WTC11 (cell line): ENCODE data around the gene SYT7. TPM values are rescaled to one million over a fixed set of nuclear protein-coding genes. Genes with fewer than 3 reads are reported as not detected.

ENCODE experiments used
- ATAC-seq: fragments of 200-7000 bp; cut with Tn5 transposase; 2 replicates; pipeline ENCODE4 v1.10.0; 2021; ENCODE audit warnings: mild to moderate bottlenecking, moderate library complexity
- CTCF ChIA-PET: fragments of 300-600 bp; sonication (Branson Sonifier 250); formaldehyde crosslinking; loops from one replicate; lab custom pipeline; 2021; ENCODE audit warnings: antibody characterized with exemption; lab: Charles Lee
- POLR2A ChIA-PET: fragments of 350-600 bp; sonication (Branson Sonifier 250); formaldehyde crosslinking; loops from one replicate; lab custom pipeline; 2021; ENCODE audit warnings: antibody characterized with exemption; lab: Charles Lee
- DNase-seq: peaks from one replicate; pipeline ENCODE4 v3.0.0; 2021; ENCODE audit warnings: low spot score
- H3K27ac Mint-ChIP-seq: 2 replicates; pipeline ENCODE4 v1.8.0; 2021; ENCODE audit warnings: mixed read lengths
- H3K27me3 Mint-ChIP-seq: 2 replicates; pipeline ENCODE4 v1.8.0; 2021; ENCODE audit warnings: low read depth, mild to moderate bottlenecking, moderate library complexity, mixed read lengths
- H3K36me3 Mint-ChIP-seq: 2 replicates; pipeline ENCODE4 v1.8.0; 2021; ENCODE audit warnings: mixed read lengths
- H3K4me1 Mint-ChIP-seq: 2 replicates; pipeline ENCODE4 v1.8.0; 2022; ENCODE audit warnings: mixed read lengths
- H3K4me3 Mint-ChIP-seq: 2 replicates; pipeline ENCODE4 v1.8.0; 2021; ENCODE audit warnings: mild to moderate bottlenecking, moderate library complexity, mixed read lengths
- H3K9me3 Mint-ChIP-seq: 2 replicates; pipeline ENCODE4 v1.8.0; 2021; ENCODE audit warnings: mixed read lengths
- ATF6 ChIP-seq: sonication (generic); formaldehyde crosslinking; IDR thresholded peaks from 2 replicates; pipeline ENCODE4 v1.8.1; 2023; ENCODE audit warnings: mild to moderate bottlenecking, missing genetic modification reagents
- CTCF ChIP-seq: fragments of 200-600 bp; IDR thresholded peaks from 2 replicates; pipeline ENCODE4 v1.8.0; 2022; ENCODE audit warnings: antibody characterized with exemption
- FOXK1 ChIP-seq: sonication (generic); formaldehyde crosslinking; IDR thresholded peaks from 2 replicates; pipeline ENCODE4 v1.8.0; 2022; ENCODE audit warnings: mild to moderate bottlenecking, moderate library complexity, missing genetic modification reagents
- JAZF1 ChIP-seq: fragments of 250-450 bp; sonication (Bioruptor Pico); IDR thresholded peaks from 2 replicates; pipeline ENCODE4 v1.9.0; 2021; ENCODE audit warnings: moderate library complexity, mild to moderate bottlenecking, inconsistent platforms
- MYBL2 ChIP-seq: sonication (generic); formaldehyde crosslinking; IDR thresholded peaks from 2 replicates; pipeline ENCODE4 v1.8.1; 2023; ENCODE audit warnings: mild to moderate bottlenecking, moderate library complexity, missing genetic modification reagents
- SMAD3 ChIP-seq: sonication (generic); formaldehyde crosslinking; IDR thresholded peaks from 2 replicates; pipeline ENCODE4 v1.8.0; 2022; ENCODE audit warnings: missing genetic modification reagents, mild to moderate bottlenecking, borderline replicate concordance
- TP53 ChIP-seq: sonication (generic); formaldehyde crosslinking; IDR thresholded peaks from 2 replicates; pipeline ENCODE4 v1.8.1; 2023; ENCODE audit warnings: mild to moderate bottlenecking, missing genetic modification reagents
- ZNF219 ChIP-seq: sonication (generic); formaldehyde crosslinking; IDR thresholded peaks from 2 replicates; pipeline ENCODE4 v1.8.0; 2023; ENCODE audit warnings: missing genetic modification reagents, mild to moderate bottlenecking, borderline replicate concordance
- ZNF532 ChIP-seq: fragments of 250-450 bp; sonication (Bioruptor Pico); IDR thresholded peaks from 2 replicates; pipeline ENCODE4 v1.9.0; 2021; ENCODE audit warnings: mild to moderate bottlenecking, borderline replicate concordance
- total RNA-seq: library from RNA; stranded (reverse); gene quantifications from 3 replicates; pipeline ENCODE4 v1.2.3, GENCODE V29; 2021
- TF ChIP-seq, protein P1 (sequence below): sonication (generic); formaldehyde crosslinking; IDR thresholded peaks from 2 replicates; pipeline ENCODE4 v1.8.0; 2022; ENCODE audit warnings: mild to moderate bottlenecking, missing genetic modification reagents
- TF ChIP-seq, protein P2 (sequence below): fragments of 250-450 bp; sonication (Bioruptor Pico); IDR thresholded peaks from 2 replicates; pipeline ENCODE4 v2.1.2; 2022; ENCODE audit warnings: mild to moderate bottlenecking, moderate library complexity

SYT7 gene
- total RNA-seq, 1 experiment from 2014 or later, result 12.5 TPM

GRCh38 chr11:61516675-61517572, 64.0 kb downstream of the SYT7 start:
- H3K4me3 Mint-ChIP-seq, result peak overlapping the region; percentile 45
- H3K9me3 Mint-ChIP-seq, result no peaks in the 10 kb centered on the region
- H3K4me1 Mint-ChIP-seq, result peaks cover 48% of the 10 kb centered on the region
- peak overlapping the region; percentile 57; the same call in 1 of the 2 replicates for H3K27ac Mint-ChIP-seq
- peaks cover 9% of the 10 kb centered on the region; the same call in 1 of the 2 replicates for H3K27me3 Mint-ChIP-seq
- DNase-seq (peak; percentile 85), ATAC-seq (peak; percentile 43)
- CTCF ChIA-PET, result interaction anchor here (0.6 to 12.5 kb wide), 59 partner anchors 10 to 298 kb away, joined by 3 to 552 read pairs (median 6); partner anchors contain the start of genes CPSF7, DAGLA, LRRC10B and SDHAF2
- TF ChIP-seq CTCF (peak; percentile 100), SMAD3 (CRISPR knock-in tag) (peak; percentile 11; the same call in 1 of the 2 replicates)
- TF ChIP-seq, protein P1, sequence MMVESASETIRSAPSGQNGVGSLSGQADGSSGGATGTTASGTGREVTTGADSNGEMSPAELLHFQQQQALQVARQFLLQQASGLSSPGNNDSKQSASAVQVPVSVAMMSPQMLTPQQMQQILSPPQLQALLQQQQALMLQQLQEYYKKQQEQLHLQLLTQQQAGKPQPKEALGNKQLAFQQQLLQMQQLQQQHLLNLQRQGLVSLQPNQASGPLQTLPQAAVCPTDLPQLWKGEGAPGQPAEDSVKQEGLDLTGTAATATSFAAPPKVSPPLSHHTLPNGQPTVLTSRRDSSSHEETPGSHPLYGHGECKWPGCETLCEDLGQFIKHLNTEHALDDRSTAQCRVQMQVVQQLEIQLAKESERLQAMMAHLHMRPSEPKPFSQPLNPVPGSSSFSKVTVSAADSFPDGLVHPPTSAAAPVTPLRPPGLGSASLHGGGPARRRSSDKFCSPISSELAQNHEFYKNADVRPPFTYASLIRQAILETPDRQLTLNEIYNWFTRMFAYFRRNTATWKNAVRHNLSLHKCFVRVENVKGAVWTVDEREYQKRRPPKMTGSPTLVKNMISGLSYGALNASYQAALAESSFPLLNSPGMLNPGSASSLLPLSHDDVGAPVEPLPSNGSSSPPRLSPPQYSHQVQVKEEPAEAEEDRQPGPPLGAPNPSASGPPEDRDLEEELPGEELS (CRISPR knock-in tag), result no peak
- no peaks in the 10 kb centered on the region for H3K36me3 Mint-ChIP-seq
- POLR2A ChIA-PET, result interaction anchor here (0.8 to 1.4 kb wide), 6 partner anchors 10 to 301 kb away, joined by 3 to 6 read pairs (median 4); no protein-coding TSS in a partner anchor

DNA sequence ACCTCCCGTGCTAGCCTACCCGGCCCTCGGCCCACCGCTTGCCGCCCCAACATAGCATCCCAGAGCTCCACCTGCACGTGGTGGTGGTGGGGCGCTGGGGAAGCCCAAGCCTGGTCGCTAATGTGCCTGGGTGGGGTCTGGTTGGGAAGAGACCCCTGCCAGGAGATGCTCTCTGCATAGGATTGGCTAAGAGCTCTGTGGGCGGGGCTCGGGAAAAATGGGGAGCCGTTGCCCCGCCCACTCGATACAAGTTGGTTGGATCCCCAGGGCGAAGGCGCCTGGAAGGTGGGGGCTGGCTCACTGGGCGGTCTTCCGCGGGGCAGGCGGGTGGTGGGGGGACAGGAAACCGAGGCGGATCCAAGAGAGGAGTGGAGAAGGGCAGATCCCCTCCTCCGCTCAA, 64.7 kb downstream of the SYT7 start:
- POLR2A ChIA-PET, result interaction anchor here (1.3 to 1.4 kb wide), 3 partner anchors 11 to 111 kb away, joined by 3 to 6 read pairs (median 4); no protein-coding TSS in a partner anchor
- peaks cover 15% of the 10 kb centered on the region for H3K27me3 Mint-ChIP-seq
- peaks cover 53% of the 10 kb centered on the region for H3K4me1 Mint-ChIP-seq
- TF ChIP-seq, protein P2, sequence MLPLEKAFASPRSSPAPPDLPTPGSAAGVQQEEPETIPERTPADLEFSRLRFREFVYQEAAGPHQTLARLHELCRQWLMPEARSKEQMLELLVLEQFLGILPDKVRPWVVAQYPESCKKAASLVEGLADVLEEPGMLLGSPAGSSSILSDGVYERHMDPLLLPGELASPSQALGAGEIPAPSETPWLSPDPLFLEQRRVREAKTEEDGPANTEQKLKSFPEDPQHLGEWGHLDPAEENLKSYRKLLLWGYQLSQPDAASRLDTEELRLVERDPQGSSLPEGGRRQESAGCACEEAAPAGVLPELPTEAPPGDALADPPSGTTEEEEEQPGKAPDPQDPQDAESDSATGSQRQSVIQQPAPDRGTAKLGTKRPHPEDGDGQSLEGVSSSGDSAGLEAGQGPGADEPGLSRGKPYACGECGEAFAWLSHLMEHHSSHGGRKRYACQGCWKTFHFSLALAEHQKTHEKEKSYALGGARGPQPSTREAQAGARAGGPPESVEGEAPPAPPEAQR (CRISPR knock-in tag), result no peak
- TF ChIP-seq JAZF1 (CRISPR knock-in tag), result no peak
- no peak for TF ChIP-seq MYBL2 (CRISPR knock-in tag)
- TF ChIP-seq ATF6 (CRISPR knock-in tag), result no peak
- TF ChIP-seq FOXK1, result no peak
- TF ChIP-seq ZNF532 (CRISPR knock-in tag), result no peak
- no peak for TF ChIP-seq TP53 (CRISPR knock-in tag)
- TF ChIP-seq ZNF219 (CRISPR knock-in tag), result no peak
- TF ChIP-seq, protein P1 (CRISPR knock-in tag), result no peak
- TF ChIP-seq, all 79 proteins: peak for 0
- H3K4me3 Mint-ChIP-seq, result peak overlapping the region; percentile 45; the same call in 1 of the 2 replicates
- CTCF ChIA-PET, result interaction anchor here (0.6 to 12.5 kb wide), 47 partner anchors 9 to 299 kb away, joined by 3 to 552 read pairs (median 9); partner anchors contain the start of genes CPSF7, DAGLA, LRRC10B and SDHAF2
- ATAC-seq, result peak; percentile 38
- peak; percentile 69 for DNase-seq
- H3K27ac Mint-ChIP-seq, result no peak overlapping the region
- H3K9me3 Mint-ChIP-seq, result no peaks in the 10 kb centered on the region
- H3K36me3 Mint-ChIP-seq, result no peaks in the 10 kb centered on the region
